Measurements from ENCODE around the gene TEK.

TEK gene

GRCh38 chr9:27125030-27125429, 16.0 kb downstream of the TEK start:
- peak; percentile 43 for DNase-seq

GRCh38 chr9:27125936-27126335, 16.9 kb downstream of the TEK start:
- DNase-seq, result no peak

GRCh38 chr9:27126670-27127069, 17.6 kb downstream of the TEK start:
- no peak for DNase-seq

- DNase-seq, result no peak
Measured at GRCh38 chr9:27129221-27129620, 20.2 kb downstream of the TEK start.

GRCh38 chr9:27131731-27132130, 22.7 kb downstream of the TEK start:
- no peak for DNase-seq

- DNase-seq, result no peak
Measured at GRCh38 chr9:27133817-27134216, 24.8 kb downstream of the TEK start.

- DNase-seq, result no peak
Measured at GRCh38 chr9:27142299-27142930, 33.4 kb downstream of the TEK start.

- no peak for DNase-seq
Measured at GRCh38 chr9:27145143-27145542, 36.1 kb downstream of the TEK start.

GRCh38 chr9:27149651-27150050, 40.6 kb downstream of the TEK start:
- no peak for DNase-seq

- DNase-seq, result no peak
Measured at GRCh38 chr9:27150746-27151406, 41.9 kb downstream of the TEK start.

GRCh38 chr9:27151693-27152404, 42.8 kb downstream of the TEK start:
- DNase-seq, result no peak

GRCh38 chr9:27152405-27152718, 43.3 kb downstream of the TEK start:
- DNase-seq, result no peak

GRCh38 chr9:27154908-27155307, 45.9 kb downstream of the TEK start:
- no peak for DNase-seq

GRCh38 chr9:27157097-27157496, 48.1 kb downstream of the TEK start:
- no peak for DNase-seq

- no peak for DNase-seq
Measured at GRCh38 chr9:27157736-27158135, 48.7 kb downstream of the TEK start.

GRCh38 chr9:27160636-27161035, 51.6 kb downstream of the TEK start:
- DNase-seq, result no peak

- no peak for DNase-seq
Measured at GRCh38 chr9:27162045-27162444, 53.0 kb downstream of the TEK start.

- no peak for DNase-seq
Measured at GRCh38 chr9:27165068-27165467, 56.0 kb downstream of the TEK start.

- DNase-seq, result no peak
Measured at GRCh38 chr9:27165670-27166069, 56.6 kb downstream of the TEK start.

- no peak for DNase-seq
Measured at GRCh38 chr9:27168496-27168895, 59.5 kb downstream of the TEK start.

- no peak for DNase-seq
Measured at GRCh38 chr9:27168951-27169350, 59.9 kb downstream of the TEK start.

- DNase-seq, result no peak
Measured at GRCh38 chr9:27176971-27177370, 67.9 kb downstream of the TEK start.

- DNase-seq, result no peak
Measured at GRCh38 chr9:27179245-27179865, 70.3 kb downstream of the TEK start.

GRCh38 chr9:27181381-27181780, 72.4 kb downstream of the TEK start:
- DNase-seq, result no peak

All from NCI-H1436 treated with DMSO at 0.1 percent for 48 hours (cell line).